NCI-H1048 (cell line): ENCODE results near the gene BLMH.
"Not testable (repeated sequence)": the region's sequence is repeated elsewhere in the genome, so short reads cannot be mapped to it uniquely, and the experiment has no call there.

Source experiments
- DNase-seq: peaks from one replicate; lab custom pipeline; 2025; lab: John Stamatoyannopoulos, UW

Gene BLMH

DNA sequence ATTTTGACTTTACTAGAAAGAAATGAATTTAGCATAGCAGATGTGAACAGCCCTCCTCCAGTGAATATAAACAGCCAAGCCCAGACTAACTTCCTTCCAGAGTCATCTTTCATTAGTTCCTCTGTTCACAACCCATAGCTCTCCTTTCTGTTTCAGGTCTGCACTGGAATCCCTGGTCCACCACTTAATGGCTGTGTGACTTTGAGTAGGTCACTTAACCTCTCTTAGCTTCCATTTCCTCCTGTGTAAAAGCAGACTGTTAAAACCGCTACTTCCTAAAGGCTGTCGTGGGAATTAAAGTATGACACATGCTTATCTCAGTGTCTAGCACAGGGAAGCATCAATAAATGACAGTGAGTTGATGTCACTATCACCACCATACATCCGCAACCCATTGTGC lies 63.7 kb downstream of the BLMH start:
- DNase-seq = no peak

- no peak for DNase-seq
Observed at GRCh38 chr17:30226878-30227277, 64.9 kb downstream of the BLMH start.

GRCh38 chr17:30225919-30226553 lies 65.7 kb downstream of the BLMH start:
- no peak for DNase-seq

DNA sequence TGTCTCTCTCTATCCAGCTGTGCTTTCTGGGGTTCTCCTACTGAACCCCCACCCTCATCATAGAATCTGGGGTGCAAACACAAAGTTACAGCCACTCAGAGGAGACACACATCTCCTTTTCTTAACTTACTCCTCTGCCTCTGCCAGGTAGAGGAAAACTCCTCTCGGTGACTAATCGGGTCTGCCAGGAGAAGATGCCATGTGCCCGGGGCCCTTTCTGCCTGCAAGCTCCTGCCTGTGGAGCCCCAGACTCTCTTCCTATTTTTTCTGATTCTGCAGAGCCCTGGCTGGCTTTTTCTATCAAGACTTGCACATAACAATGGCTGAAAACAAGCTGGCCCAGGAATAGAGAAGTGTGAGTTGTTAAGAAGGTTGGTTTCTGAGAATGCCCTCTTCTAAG lies 66.6 kb downstream of the BLMH start:
- DNase-seq = no peak

- no peak for DNase-seq
Observed at GRCh38 chr17:30224419-30224960, 67.3 kb downstream of the BLMH start.

- no peak for DNase-seq
Observed at GRCh38 chr17:30222721-30223175, 69.0 kb downstream of the BLMH start.

GRCh38 chr17:30222251-30222650 lies 69.5 kb downstream of the BLMH start:
- no peak for DNase-seq

DNA sequence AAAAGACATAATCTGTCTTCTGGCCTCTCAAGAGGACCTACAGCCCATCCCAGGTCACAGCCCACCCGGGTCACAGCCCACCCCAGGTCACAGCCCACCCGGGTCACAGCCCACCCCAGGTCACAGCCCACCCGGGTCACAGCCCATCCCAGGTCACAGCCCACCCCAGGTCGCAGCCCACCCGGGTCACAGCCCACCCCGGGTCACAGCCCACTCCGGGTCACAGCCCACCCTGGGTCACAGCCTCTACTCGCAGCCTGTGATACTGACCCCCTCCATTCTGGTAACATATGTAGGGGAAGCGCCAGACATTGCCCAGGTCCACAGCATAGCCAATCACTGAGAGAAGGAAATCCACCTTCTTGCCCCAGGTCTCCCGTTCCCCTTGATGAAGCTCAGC lies 70.4 kb downstream of the BLMH start:
- DNase-seq = no peak

DNA sequence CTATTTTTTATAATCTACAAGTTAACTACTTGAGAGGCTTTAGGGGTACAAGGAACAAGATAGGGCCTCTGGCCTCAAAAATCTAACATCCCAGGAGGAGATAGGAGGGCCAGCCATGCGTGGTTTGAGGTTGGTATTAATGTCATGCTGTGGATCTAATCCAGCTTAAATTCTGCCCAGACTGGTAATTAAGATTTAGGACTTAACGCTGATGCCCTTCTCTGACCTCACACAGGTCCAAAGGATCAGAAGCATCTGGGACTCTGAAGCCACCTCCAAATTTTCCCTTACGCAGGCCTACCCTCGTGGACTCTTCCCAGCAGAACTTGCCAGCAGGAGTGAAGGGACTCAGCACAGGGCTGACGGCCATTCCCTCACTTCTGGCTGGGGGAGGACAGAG lies 71.3 kb downstream of the BLMH start:
- DNase-seq = no peak

DNA sequence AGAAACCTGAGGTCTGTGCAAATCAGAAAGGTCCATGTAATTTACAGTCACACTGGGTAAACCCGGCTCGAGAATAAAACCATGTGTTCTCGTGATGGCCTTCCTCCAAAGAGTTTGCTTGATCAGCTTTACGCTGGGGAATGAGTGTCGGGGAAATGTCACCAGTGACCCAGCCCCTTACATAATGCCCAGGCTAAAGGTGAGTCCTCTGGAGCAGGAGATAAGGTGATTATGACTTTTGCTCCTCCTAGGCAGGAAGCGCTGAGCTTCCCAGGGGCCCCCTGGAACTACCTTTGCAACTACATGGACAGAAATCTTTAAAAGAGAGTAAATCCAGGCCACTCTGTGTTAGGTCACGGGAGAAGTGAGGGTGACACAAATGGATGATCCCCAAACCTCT lies 71.9 kb downstream of the BLMH start:
- no peak for DNase-seq

DNA sequence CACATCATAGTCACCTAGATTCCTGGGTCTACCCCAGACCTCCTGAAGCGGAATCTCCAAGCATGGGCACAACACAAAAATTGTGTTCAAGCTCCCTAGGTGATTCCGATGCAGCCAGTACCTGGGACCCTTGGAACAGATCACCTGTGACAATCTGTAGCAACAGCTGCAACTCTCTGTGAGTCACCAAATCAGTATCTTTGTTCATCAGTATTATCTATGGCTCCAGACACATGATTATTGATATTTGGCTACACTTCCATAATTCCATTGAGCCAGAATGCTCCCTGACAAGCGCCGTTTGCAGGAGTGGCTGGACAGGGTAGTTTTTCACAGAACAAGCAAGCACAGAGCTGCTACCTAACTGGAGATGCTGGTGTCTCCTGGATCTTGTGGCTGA lies 72.4 kb downstream of the BLMH start:
- no peak for DNase-seq

GRCh38 chr17:30218799-30219198 lies 72.9 kb downstream of the BLMH start:
- no peak for DNase-seq

- DNase-seq = no peak
Observed at GRCh38 chr17:30217746-30218245, 73.9 kb downstream of the BLMH start.

DNA sequence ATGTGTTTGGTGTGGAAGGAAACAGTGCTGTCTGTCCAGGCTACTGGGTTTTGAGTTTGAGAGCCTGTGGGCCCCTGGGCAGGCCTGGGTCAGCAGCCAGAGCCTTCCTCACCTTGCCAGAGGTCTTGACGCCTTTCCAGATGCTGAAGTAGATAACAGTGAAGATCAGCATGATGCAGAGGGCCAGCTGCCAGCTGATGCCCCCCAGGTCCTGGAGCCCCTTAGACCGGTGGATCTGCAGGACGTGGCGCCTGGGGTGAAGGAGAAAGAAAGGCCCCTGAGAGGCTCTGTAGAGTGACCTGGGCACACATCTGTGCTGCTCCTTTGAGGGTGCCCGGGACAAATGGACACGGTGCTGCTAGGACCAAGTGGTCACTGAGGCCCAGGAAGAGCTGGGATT lies 74.7 kb downstream of the BLMH start:
- no peak for DNase-seq

- DNase-seq = no peak
Observed at GRCh38 chr17:30212750-30213149, 79.0 kb downstream of the BLMH start.

DNA sequence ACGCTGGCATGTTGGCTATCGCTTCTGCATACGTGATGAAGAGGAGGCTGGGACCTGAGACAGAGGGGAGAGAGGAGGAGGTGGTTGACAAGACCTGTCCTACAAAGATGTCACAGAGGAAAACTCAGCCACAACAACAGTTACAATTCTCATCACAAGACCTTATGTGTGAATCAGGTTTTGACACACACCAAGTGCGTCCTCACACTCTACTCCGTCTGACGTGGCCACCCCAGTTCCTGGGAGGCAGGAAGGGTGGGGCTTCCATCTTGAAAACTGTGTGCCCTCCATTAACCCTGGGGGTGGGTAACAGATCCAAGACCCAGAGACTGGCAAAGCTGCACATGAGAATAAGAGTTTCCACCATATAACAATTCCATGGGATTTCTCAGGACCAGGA lies 80.4 kb downstream of the BLMH start:
- DNase-seq = no peak

GRCh38 chr17:30210901-30211300 lies 80.8 kb downstream of the BLMH start:
- no peak for DNase-seq

DNA sequence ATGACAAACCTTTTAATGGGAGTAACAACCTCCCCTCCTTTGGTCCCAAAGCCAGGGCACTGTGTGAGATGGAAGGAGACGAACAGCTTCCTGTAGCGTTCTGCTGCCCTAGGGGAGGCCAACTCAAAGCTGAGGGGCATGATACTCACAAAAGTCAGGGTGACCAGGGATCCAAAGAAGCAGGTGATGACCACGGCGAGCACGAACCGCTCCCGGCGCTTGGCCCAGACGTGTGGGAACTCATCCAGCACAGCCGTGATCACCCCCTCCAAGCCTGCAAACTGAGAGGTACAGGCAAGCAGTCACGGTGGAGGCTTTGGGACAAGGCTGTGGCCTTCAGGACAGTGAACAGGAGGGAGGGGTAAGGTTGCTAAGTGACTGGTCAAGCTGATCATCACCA lies 81.4 kb downstream of the BLMH start:
- no peak for DNase-seq

DNA sequence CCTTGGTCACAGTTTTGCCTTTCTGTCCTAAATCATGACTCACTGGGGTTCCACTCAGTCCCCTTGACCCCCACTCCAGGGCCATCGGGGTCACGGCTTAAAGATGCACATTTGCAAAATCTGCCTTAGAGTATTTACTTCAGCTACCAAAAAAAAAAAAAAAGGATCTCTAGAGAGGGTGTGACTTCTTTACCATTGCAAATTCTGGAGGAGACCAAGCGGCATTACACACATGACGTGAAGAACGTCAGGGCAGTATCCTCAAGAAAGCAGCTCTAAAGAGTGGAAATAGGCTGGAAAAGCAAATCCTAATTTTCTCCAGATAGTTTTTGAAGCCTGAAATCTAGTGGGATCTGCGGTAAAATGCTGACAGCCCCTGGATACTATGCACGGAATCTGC lies 81.8 kb downstream of the BLMH start:
- no peak for DNase-seq

- DNase-seq = no peak
Observed at GRCh38 chr17:30208214-30208613, 83.5 kb downstream of the BLMH start.

- DNase-seq = no peak
Observed at GRCh38 chr17:30207655-30208054, 84.1 kb downstream of the BLMH start.

- DNase-seq = no peak
Observed at GRCh38 chr17:30203471-30203981, 88.2 kb downstream of the BLMH start.

- DNase-seq = not testable (repeated sequence)
Observed at GRCh38 chr17:30200656-30201055, 91.1 kb downstream of the BLMH start.

GRCh38 chr17:30200106-30200505 lies 91.6 kb downstream of the BLMH start:
- no peak for DNase-seq
